ENCODE results near the gene NR2F1-AS1.

The NR2F1-AS1 gene

DNA sequence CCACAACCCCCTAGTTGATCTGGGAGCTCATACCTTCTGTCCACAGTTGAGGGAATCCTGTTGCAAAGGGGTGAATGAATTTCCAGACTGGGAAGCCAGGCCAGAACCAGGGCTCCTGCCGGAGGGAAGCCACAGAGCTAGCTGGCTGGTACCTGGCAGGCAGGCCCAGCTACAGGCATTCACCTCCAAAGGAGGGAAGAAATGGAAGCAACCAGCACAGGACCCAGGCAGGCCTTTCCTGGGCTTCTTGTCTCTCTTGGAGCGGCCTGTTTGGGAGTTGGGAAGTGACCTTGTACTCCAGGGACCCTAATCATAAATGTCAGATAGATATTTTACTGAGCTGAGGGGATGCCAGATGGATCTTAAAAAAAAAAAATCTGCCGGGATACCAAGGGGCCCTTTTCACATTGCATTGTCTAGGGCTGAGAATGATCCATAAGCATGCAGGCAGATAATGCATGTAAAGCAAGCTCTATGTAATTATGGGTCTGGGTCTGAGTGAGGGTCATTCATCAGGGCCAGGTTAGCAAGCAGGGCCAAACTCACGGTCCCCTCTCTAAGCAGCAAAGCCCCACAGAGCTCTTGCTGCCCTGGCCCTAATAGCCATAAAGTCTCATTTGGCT is 10.4 kb upstream of the NR2F1-AS1 start:
- in situ Hi-C loops (cut with HindIII; ENCODE audit: low pct_unique_long_range_greater_than_20kb, low sequenced_read_pairs) = no loop called here
- TF ChIP-seq JUND (IDR thresholded peaks at IDR 0.05; ENCODE audit: low read depth) = no peak
- DNase-seq (ENCODE audit: low read depth in 1 of 2, low spot score in 1 of 2) = no peak

DNA sequence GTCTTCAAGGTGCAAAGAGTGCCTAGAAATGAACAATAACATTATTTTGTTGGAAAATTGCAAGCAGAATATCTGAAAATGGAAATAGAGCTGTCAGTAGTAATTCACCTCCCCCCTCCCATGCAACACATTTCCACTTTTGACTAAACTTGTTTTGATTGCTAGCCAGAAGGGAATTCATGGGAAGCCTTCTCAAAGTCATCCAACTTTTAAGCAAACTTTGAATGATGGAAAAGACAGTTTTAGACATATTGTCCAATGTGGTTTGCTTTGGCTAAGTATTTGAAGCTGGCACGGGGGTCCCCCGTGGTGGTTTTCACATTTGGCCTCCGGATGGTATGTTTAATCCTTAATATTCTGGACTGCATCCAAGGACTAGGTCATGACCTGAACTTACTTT is 9.5 kb upstream of the NR2F1-AS1 start:
- no peak for TF ChIP-seq JUND (IDR thresholded peaks at IDR 0.05; ENCODE audit: low read depth)
- DNase-seq (ENCODE audit: low read depth in 1 of 2, low spot score in 1 of 2) = no peak
- in situ Hi-C loops (cut with HindIII; ENCODE audit: low pct_unique_long_range_greater_than_20kb, low sequenced_read_pairs) = no loop called here

DNA sequence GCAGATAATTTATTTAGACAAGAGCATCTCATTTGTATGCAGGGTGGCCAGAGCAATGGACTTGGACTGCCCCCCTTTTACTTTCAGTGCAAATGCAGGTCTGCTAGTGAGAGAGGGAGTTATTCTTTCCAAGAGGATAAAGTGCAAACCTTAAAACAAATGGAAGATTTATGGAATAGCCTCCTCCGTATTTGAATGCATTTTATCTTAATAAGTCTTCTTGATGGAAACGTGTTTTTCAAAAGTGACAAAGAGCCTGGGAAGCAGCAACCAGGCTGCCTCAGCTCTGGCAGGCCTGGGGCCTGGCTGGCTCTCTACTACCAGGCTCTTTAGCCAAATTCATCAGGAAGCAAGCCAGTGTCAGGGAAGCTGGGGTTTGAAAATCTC is 8.8 kb upstream of the NR2F1-AS1 start:
- TF ChIP-seq JUND (IDR thresholded peaks at IDR 0.05; ENCODE audit: low read depth) = no peak
- in situ Hi-C loops (cut with HindIII; ENCODE audit: low pct_unique_long_range_greater_than_20kb, low sequenced_read_pairs) = no loop called here
- DNase-seq (ENCODE audit: low read depth in 1 of 2, low spot score in 1 of 2) = no peak

DNA sequence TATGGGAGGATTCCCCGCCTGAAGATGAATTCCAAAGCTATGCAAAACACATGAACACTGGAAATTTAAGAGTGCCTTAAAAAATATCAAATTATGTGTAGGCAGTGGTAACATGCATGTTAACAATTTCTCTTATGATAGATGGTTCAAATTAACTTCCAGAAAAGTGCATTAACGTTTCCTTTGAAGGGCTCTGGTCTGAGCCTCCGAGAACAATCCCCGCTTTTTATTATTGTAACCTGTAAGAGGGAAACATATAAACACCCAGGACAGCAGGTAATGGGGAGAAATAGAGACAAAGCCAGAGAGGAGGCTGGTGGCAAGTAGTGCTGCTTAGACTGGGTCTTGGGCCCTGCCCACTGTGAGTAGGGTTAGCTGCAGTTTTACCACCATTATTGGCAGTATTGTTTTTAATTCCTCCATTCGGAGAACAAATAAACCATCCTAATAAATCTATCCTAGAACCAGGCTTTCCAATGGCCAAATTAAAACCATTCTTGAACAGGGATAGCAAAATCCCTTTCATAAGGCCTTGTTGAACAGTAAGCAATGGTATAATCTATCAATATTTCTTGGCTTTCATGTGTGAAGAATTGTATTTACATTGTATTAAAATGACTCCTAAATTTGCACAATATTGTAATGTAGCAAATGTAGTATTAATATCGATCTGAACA is 8.3 kb upstream of the NR2F1-AS1 start:
- DNase-seq (ENCODE audit: low read depth in 1 of 2, low spot score in 1 of 2) = no peak
- in situ Hi-C loops (cut with HindIII; ENCODE audit: low pct_unique_long_range_greater_than_20kb, low sequenced_read_pairs) = no loop called here
- no peak for TF ChIP-seq JUND (IDR thresholded peaks at IDR 0.05; ENCODE audit: low read depth)

DNA sequence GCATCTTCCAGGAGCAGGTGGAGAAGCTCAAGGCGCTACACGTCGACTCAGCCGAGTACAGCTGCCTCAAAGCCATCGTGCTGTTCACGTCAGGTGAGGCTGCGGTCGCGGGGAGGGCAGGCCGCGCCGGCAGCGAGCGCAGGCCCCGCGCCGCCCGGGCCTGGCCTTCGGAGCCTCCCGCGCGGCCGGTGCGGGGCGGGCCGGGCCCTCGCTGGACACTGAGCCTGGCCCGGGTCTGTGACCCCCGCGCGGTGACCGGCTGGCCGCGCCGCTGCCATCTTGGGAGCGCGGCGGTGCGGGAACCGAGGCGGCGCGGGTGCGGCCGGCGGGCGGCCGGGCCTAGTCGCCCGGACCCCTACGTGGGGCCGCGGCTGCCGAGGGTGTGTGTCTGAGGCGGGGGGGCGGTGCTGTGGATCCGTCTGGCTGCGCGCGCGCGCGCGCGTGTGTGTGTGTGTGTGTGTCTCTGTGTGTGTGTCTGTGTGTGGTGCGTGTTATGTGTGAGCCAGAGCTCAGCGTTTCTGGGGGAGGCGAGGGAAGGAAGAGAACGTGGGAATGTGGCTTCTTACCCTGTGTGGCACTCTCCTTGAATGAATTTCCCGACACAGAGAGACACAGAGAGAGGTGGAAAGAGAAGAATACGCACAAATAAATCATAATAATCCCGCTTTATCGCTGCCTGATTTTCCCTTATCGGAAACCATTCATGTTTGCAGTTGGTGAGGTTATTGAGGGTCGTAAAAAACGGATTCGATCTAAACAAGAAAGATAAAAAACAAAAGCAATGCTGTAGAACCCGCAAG is 7.5 kb upstream of the NR2F1-AS1 start:
- TF ChIP-seq JUND (IDR thresholded peaks at IDR 0.05; ENCODE audit: low read depth) = no peak
- no peak for DNase-seq (ENCODE audit: low read depth in 1 of 2, low spot score in 1 of 2)
- in situ Hi-C loops (cut with HindIII; ENCODE audit: low pct_unique_long_range_greater_than_20kb, low sequenced_read_pairs) = no loop called here

DNA sequence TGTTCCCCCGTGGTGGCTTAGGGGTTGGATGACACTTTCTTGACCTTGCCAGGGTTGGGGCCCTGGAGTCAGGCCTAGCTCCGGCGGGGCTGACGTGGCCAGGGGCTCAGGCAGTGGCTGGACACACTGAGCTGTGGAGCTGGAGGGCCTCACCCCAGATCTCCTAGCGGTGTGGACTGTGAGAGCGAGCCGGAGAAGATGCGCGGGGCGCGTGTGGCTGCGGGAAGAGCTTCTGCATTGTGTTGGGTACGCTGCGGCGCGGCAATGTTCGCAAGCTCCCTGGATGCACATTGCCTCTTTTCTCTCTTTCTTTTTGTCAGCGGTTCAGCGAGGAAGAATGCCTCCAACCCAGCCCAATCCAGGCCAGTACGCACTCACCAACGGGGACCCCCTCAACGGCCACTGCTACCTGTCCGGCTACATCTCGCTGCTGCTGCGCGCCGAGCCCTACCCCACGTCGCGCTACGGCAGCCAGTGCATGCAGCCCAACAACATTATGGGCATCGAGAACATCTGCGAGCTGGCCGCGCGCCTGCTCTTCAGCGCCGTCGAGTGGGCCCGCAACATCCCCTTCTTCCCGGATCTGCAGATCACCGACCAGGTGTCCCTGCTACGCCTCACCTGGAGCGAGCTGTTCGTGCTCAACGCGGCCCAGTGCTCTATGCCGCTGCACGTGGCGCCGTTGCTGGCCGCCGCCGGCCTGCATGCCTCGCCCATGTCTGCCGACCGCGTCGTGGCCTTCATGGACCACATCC is 6.8 kb upstream of the NR2F1-AS1 start:
- in situ Hi-C loops (cut with HindIII; ENCODE audit: low pct_unique_long_range_greater_than_20kb, low sequenced_read_pairs) = no loop called here
- no peak for DNase-seq (ENCODE audit: low read depth in 1 of 2, low spot score in 1 of 2)
- no peak for TF ChIP-seq JUND (IDR thresholded peaks at IDR 0.05; ENCODE audit: low read depth)

DNA sequence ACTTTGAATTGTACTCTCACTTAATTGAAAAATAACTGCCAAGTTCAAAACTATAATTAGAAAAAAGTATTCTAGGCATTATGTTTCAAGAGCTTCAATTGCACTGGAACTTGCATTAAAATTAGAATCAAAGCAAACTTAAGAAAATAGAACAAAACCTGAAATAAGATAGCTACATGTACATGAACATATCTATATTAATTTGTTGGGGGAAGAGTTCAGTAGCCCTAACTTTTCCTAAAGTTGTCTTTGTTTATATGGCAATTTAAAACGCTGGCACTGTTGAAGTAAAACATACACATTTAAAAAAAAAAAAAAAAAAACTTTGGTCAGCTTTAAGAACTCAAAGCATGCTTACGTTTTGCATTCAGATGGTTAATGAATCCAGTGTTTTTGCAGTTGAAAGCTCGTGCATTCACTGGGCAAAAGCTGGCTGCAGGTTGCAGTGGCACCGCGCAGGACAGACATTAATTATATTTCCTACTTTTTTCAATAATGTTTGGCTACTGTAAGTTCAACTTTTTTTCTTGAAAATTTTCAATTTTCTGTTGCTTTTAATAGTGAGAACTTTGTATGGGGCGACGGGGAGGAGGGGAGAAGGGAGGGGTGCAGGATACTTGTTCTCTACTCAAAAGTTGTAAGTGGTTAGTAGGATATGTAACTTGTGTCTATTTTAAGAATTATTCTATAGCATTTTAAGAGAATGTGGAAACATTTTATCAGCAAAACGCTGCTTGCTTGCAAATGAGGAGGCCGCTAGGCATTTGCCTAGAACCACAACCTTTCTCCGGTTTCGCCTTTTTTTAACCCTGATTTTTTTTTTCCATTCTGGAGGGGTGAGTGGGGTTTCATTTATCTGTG is 5.9 kb upstream of the NR2F1-AS1 start:
- DNase-seq (ENCODE audit: low read depth in 1 of 2, low spot score in 1 of 2) = no peak
- in situ Hi-C loops (cut with HindIII; ENCODE audit: low pct_unique_long_range_greater_than_20kb, low sequenced_read_pairs) = no loop called here
- TF ChIP-seq JUND (IDR thresholded peaks at IDR 0.05; ENCODE audit: low read depth) = no peak

DNA sequence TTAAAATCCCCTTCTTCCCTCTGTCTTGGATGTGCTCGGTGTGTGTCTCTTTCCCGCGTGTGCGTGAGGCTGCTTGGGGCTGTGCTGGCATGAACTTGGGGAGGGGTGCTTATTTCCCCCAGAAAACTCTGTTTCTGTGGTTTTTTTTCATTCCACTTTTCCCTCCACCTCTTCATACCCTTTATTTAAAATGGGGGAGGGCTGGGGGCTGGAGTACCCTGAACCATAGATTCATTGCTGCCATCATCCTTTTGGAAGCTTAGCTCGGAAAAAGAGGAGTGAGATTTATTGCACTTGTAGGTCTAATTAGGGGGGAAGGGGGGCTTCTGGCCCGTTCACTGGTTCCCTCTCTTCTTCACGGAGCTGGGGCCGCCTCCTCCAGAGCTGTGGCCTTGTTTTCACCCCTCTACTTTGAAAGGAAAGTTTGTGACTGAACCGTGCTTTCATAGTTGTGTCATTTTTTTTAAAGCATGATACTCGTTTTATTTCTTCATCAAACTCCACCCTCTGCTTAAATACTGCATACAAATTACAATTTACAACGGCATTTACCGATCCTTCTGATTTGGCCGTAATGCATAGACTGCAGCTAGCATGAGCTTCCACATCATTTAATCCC is 4.9 kb upstream of the NR2F1-AS1 start:
- in situ Hi-C loops (cut with HindIII; ENCODE audit: low pct_unique_long_range_greater_than_20kb, low sequenced_read_pairs) = no loop called here
- no peak for TF ChIP-seq JUND (IDR thresholded peaks at IDR 0.05; ENCODE audit: low read depth)
- DNase-seq (ENCODE audit: low read depth in 1 of 2, low spot score in 1 of 2) = no peak

DNA sequence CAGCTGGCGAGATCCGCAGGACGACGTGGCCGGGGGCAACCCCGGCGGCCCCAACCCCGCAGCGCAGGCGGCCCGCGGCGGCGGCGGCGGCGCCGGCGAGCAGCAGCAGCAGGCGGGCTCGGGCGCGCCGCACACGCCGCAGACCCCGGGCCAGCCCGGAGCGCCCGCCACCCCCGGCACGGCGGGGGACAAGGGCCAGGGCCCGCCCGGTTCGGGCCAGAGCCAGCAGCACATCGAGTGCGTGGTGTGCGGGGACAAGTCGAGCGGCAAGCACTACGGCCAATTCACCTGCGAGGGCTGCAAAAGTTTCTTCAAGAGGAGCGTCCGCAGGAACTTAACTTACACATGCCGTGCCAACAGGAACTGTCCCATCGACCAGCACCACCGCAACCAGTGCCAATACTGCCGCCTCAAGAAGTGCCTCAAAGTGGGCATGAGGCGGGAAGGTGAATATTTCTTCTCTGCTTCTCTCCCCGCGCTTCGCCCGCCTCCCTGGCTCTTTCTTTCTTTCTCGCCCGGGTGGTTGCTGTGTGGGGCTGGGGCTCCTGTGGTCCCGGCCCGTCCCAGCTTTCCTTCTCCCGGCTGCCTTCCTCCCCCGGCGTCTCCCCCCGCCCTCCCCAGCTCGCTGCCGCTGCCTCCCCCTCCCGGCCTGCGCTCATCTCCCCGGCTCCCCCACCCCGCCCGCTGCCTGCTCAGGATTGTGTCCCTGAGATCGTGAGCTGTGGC is 4.2 kb upstream of the NR2F1-AS1 start:
- peak in 1 of 2 experiments; percentile 53 for DNase-seq (ENCODE audit: low read depth in 1 of 2, low spot score in 1 of 2)
- in situ Hi-C loops (cut with HindIII; ENCODE audit: low pct_unique_long_range_greater_than_20kb, low sequenced_read_pairs) = no loop called here
- TF ChIP-seq JUND (IDR thresholded peaks at IDR 0.05; ENCODE audit: low read depth) = no peak

DNA sequence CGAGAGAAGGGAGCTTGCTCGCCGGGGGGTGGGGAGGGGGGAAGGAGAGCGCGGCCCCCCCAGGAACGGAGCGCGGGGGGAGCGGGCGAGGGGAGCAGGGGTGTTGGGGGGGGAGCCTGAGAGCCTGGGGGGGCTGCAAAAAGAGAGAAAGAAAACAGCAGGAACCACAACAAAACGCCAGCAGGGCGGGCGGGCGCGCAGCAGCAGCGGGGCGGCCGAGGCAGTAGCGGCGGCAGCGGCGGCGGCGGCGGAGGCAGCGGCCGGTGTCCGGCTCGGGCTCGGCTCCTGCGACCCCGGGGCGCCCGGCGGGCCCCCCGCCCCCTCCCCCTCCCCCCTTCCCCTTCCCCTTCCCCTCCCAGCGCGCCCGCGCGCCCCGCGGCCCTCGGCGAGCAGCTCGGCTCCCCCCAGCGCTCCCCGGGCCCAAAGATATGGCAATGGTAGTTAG is 3.6 kb upstream of the NR2F1-AS1 start:
- no peak for TF ChIP-seq JUND (IDR thresholded peaks at IDR 0.05; ENCODE audit: low read depth)
- in situ Hi-C loops (cut with HindIII; ENCODE audit: low pct_unique_long_range_greater_than_20kb, low sequenced_read_pairs) = no loop called here
- DNase-seq (ENCODE audit: low read depth in 1 of 2, low spot score in 1 of 2) = no peak

Measured in T47D (cell line).